COR-L47 (cell line): ENCODE results near the gene MTCL1.

Experiments used
- DNase-seq: peaks from one replicate; lab custom pipeline; 2025; lab: John Stamatoyannopoulos, UW

Gene MTCL1

DNA sequence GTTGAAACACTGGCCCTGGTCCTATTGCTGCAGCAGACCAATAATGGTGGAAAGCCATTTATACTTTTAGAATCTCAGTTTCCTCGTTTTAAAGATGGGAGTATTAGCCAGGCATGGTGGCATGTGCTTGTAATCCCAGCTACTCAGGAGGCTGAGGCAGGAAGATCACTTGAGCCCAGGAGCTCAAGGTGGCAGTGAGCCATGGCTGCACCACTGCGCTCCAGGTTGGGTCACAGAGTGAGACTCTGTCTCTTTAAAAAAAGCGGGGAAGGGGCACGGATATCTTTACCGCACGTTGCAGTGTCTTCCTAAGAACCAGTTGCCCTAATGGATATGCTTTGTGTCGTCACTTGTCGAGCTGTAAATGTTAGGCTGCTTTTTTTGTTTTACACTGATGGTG is 8.3 kb downstream of the MTCL1 start:
- DNase-seq = no peak

DNA sequence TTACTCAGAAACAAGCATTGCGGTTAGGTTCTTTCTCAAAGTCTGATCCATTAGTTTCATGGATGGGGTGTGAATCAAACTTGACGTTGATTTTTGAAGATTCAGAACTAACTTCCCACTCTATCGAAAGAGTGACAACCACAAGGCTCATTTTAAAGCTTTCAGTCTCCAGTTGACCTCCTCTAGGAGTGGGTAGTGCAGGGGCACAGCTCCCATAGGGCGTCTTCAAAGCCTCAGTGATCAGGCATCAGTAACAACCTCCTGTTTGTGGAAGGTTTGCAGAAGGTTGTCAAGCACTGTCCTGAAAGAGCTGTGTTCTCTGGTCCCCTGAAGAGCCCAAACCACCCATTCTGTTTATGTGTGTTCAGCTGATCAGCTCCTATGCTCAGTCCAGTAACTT is 10.2 kb downstream of the MTCL1 start:
- DNase-seq = no peak

DNA sequence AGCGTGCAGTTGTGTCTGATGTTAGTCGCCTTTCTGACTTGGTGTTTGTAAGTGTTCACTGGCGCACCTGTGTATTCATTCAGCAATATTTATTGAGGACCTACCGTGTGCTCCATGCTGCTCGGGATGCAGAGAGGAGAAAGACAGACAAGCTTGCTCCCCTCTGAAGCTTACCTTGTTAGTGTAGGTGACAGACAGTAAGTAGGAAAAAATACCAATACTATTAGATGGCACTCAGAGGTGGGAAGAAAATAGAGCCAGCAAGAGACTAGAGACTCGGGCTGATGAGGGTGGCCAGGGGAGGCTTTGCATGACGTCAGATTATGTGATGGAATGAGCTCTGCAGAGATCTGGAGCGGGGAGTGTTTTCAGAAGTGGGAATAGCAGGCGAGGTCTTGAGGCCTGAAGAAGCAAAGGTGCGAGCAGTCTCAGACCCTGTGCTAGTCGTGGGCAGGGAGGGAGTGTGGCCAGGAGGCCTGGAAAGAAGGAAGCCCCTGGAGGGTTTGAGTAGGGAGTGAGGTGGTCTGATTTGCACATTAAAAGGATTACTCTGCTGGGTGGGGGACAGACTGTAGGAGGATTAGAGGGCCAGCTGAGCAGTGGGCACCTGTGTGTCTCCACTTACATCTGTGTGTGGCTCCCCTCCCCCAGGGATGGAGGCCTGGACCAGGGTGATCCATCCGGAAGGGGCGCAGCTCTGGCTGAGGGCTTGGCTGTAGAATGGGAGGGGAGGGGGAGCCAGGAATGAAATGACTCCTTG is 11.8 kb downstream of the MTCL1 start:
- DNase-seq = no peak

DNA sequence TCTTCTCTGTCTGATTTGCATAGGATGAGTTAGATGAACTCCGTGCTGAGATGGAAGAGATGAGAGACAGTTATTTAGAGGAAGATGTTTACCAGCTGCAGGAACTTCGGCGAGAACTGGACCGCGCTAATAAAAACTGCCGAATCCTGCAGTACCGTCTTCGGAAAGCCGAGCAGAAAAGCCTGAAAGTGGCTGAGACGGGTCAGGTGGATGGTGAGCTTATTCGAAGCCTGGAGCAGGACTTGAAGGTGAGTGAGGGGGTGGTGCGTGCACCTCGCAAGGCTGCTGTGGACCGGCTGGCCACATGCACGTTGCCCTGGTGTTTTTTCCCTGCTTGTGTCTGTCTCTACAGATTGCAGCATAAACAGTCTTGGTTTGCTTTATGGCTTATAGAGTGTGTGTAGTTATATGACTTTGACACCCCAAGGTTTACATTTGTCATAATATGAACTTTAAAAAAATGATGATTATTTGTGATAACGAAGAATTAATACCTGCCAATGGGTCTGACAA is 13.1 kb downstream of the MTCL1 start:
- no peak for DNase-seq

DNA sequence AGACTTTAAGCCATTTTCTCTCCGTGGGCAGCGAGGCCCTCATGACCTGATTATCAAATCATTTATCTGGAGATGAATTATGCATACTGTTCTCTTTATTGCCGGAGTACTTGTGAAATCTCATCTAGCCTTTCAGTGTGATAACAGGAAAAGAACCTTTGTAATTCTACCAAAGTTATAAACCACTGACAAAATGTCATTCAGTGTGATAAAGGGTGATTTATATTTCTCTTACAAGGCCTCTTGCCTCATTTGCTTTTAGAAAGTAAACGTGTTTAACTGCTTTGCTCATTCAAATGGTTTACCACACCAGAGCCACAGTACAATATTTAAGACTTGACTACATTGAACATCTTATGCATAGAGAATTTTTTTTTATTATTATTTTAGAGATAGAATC is 13.8 kb downstream of the MTCL1 start:
- DNase-seq = no peak

DNA sequence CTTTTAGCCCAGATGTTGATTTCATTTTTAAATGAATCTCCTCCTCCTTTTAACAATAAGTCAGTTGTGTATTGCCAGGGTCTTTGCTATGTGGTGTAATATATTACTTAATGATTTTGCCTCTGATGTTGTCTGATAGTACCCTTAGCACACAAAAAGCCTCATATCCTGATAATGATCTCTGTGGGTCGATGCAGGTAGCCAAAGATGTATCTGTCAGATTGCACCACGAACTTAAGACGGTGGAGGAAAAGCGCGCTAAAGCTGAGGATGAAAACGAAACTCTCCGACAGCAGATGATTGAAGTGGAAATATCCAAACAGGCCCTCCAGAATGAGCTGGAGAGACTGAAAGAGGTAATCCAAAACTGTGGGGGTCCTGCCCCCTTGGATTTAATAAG is 14.8 kb downstream of the MTCL1 start:
- DNase-seq = no peak

DNA sequence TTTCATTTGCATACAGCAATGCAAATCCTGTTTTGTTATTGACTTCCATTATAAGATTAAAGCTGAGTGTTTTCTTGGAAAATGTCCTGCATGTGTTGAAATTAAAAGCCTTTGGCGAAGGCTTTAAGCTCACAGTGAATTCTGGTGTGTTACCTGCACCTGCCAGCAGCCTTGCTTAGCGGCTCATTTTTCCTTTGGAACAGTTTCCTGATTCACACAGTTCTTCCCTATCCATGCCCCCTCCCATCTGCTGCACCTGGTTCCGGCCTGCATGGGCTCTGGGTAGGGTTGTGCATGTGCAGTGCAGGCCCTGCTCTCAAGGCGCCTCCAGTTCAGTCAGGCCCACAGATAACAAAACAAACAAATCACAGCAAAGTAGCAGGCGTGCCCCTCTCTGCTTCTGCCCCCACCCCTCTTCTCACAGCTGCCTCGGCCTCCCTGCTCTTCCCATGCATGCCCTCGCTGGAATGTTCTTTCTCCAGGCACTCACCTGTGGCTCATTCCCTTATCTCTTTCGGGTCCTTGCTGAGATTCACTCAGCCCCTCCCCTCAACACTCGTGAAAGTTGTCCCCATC is 15.8 kb downstream of the MTCL1 start:
- no peak for DNase-seq

DNA sequence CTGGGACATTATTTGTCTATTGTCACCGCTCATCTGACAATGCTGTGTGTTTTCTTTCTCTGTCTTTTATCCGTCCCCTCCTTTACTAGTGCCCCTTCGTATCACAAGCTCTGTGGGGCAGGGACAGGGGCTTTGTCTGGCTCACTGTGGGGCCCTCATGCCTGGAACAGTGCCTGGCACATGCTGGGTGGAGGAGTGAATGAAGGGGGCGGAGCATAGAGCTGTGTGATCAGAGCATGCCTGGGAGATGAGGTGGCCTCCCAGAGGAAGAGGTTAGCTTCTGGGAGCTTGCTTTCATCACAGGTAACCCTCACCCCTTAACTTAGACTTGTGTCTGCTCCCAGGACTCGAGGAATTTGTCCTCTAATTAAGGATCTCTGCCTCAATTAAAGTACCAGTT is 16.4 kb downstream of the MTCL1 start:
- DNase-seq = no peak

DNA sequence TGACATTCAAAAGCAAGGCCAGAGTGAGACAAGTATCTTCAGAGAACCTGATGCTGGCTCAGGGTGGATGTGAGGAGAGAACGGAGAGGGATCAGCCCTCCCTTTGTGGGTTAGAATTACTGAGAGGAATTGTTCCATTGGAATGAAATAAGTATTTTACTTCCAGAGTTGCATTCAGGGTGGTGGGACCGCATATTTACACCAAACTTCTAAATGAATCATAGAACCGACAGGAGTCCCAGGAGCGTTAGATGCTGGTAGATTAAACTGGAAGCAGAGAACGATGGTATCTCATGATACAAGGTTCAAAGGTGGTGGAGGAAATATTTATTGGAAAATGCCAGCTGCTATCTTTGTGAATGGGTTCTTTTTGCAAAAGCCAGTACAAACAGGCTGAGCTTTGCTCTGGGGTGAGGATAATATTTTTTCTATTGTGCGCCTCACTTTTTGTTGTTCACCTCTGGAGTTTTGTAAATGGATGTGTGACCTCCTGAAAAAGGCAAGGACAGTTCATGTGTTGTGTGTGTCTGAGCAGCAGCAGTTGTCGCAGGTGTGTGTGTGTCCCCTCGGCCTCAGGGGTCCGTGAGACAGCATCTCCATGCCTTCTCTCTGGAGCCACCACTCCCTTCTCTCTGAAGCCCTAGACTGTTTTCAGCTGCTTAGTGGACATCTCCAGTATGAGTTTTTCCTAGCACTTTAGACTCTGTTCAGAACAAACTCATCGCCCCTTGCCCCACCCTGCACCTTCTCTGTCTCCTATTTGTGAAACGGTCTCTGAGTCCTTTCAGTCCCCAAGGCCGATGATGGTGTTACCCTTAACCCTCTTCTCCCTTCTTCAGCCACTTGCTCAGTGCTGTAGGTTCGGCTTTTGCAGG is 17.8 kb downstream of the MTCL1 start:
- DNase-seq = no peak

DNA sequence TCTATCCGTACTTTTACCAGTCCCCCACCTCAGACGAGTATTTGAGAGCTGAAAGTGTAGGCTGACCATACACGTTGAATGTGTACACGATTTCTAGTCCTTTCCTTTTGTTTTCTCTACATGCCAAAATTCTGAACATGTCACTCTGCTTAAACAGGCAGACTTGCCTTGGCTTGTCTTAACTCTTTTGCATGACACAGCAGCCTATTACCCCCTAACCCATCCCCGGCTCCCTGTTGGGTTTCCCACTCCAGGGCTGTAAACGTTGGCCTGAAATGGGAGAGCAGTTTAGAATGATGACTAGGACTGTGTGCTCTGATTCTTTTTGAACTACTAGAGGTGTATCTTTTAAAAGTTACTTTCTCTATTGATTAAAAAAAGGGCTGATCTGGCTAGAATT is 19.1 kb downstream of the MTCL1 start:
- DNase-seq = no peak

DNA sequence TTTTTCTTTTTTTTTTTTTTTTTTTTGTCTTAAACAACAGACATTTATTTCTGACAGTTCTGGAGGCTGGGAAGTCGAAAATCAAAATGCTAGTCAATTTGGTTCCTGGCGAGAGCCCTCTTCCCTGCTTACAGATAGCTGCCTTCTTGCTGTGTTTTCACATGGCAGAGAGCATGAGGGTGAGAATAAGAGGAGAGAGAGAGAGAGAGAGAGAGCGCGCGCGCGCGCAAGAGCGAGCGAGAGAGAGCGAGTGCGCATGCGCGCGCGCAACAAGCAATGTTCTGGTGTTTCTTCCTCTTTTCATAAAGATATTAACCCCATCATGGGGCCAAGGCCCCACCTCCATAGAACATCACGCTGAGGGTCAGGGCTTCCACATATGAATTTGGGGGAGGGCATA is 20.9 kb downstream of the MTCL1 start:
- DNase-seq = no peak

DNA sequence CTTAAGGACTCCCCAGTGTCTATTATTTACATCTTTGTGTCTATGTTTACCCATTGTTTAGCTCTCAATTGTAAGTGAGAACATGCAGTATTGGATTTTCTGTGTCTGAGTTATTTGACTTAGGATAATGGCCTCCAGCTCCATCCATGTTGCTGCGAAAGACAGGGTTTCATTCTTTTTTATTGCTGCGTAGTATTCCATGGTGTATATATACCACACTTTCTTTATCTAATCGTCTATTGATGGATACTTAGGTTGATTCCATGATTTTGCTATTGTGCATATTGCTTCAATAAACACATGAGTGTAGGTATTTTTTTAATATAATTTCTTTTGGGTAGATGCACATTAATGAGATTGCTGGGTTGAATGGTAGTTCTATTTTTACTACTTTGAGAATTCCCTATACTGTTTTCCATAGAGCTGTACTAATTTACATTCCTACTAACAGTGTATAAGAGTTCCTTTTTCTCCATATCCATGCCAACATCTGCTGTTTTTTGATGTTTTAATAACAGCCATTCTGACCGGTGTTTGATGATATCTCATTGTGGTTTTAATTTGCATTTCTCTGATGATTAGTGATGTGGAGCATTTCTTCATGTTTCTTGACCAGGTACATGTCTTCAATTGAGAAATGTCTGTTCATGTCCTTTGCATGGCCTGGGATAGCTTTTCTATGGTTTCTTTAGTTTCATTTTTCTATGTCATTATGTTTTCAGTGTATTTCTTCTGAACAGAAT is 21.8 kb downstream of the MTCL1 start:
- DNase-seq = no peak

DNA sequence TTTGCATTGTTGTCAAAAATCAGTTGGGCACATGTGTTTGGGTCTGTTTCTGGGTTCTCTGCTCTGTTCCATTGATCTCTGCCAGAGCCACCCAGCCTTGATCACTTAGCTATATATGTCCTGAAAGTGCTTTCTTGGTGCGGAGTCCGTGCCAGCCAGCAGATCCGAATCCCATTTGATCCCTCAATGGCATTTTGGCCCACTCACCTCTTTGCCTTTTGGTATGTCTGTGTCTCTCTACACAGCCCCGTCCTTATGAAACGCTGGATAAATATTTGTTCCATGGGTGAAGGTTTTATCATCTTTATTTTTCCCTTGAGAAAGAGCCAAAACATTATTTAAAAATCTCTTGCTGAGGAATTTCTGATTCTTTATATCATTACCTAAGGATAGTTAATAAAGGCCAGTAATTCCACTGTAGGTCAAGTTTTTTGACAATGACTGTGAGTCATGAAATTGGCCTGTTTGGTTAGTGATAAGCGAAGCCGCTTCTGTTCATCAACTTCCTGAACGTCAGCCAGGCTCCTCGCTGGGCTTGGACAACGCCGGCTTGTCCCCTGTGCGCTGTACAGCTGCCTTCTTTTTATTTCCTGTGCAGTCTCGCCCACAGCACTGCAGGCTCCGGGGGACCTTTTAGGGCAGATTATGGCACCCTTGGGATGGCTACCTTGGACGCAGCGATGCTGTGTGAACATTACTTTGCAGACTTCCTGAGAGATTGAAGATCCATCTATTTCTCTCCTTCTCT is 24.9 kb downstream of the MTCL1 start:
- DNase-seq = peak; percentile 52

DNA sequence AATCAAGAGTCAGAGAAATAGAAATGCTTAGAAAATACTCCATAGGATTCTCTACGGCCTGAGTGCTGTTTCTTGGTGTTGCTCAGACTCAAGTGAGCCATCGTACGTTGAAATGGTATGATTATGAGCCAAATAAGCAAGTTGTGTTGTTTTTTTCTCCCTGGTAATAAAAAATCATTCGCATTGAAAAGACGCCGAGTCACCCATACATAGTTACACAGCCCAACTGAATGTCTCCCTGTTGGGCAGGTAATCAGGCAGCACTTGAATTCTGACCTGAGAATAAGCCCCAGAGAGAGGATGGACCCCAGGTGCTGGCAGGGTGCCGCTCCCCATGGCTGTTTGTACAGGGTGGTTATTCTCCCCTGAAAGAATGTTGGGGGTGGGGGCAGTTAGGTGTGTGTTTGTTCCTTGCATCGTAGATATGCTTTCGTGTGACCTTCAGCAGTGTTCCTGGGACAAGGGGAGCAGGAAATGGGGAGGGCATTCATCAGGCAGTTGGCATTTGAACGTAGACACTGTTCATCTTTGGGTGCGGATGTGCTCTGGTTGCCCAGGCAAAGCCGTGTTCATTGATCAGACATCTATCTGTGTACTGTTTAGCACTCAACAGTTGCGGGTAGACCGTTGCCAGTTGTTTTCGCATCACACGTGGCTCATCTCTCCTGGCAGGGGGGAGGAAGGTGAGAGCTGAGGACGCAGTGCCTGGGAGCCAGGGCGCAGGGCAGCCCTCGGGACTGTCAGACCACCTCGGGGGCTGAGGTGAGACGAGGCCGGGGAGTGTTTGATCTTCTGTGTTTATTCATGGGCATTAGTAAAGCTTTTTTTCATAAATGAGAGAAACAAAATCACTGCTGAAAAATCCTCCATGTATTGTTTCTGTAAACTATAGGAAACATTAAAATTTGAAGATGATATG is 27.3 kb downstream of the MTCL1 start:
- no peak for DNase-seq

DNA sequence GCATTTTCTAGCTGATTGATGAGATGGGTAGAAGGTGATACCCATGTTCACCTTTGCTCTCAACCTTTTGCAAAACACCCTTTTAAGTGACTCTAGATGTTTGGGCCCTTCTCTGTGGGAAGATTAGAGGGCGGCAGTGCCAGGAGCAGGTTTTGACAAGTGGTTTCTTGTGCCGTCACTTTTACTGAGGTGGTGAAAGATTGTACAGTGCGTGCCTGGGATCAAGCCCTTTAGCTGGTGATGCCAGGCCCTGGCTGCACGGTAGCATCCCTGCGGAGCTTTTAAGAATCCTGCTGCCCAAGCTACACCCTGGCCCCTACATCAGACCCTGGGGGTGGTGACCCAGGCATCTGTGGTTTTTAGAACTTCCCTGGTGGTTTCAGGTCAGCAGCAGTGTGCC is 29.1 kb downstream of the MTCL1 start:
- DNase-seq = no peak

DNA sequence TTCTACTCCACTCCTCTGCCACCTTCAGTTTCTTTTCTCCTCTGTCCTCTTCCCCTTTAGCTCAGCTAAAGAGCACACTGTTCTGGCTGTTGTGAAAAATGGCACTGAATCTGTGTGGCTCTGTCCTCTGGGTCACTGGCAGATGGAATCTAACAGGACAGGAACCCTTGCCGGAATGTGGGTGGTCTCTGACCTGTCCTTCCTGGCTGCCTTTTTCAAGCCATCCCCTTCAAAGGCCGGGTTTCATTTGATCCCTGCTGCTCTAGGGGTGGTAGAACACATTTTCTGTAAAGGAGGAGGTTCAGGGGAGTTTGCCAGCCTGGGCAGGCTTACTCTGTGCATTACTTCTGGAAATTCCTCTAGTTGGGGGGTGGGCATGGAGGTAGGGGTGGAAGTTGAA is 29.9 kb downstream of the MTCL1 start:
- no peak for DNase-seq

DNA sequence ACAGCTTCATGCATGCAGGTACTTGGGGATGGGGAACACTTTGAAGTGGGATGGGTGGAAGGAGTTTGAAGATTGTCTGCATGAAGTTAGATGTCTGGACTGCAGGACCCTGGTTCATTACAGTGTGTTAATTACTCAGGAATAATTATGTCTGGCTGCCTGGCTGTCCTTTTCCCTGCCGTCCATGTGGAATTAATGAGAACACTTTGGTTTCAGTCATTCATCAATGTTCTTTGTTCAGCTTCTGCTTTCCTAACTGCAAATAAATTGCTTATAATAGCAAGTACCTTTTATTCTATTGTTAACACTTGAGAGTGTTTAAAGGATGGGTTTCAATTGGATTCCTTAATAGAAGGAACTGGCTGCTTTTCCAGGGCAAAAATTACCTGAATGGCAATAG is 35.8 kb downstream of the MTCL1 start:
- peak; percentile 37 for DNase-seq

DNA sequence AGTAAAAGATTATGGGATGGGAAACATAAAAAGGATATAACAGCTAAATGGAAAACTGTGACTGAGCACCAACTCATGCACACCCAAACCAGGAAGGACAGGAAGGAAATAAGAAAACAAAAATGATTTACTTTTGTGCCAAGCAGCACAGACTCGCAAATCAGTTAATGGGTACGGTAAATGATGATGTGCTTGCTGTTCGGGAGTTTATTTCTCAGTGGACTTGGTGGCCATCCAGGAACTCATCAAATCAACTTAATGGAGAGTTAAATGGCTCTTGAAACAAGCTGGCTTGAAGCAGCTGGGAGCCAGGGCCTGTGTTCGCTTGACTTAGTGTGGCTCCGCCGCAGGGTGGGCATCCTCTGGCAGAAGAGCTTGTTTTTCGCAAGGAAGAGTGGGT is 36.2 kb downstream of the MTCL1 start:
- peak; percentile 35 for DNase-seq

DNA sequence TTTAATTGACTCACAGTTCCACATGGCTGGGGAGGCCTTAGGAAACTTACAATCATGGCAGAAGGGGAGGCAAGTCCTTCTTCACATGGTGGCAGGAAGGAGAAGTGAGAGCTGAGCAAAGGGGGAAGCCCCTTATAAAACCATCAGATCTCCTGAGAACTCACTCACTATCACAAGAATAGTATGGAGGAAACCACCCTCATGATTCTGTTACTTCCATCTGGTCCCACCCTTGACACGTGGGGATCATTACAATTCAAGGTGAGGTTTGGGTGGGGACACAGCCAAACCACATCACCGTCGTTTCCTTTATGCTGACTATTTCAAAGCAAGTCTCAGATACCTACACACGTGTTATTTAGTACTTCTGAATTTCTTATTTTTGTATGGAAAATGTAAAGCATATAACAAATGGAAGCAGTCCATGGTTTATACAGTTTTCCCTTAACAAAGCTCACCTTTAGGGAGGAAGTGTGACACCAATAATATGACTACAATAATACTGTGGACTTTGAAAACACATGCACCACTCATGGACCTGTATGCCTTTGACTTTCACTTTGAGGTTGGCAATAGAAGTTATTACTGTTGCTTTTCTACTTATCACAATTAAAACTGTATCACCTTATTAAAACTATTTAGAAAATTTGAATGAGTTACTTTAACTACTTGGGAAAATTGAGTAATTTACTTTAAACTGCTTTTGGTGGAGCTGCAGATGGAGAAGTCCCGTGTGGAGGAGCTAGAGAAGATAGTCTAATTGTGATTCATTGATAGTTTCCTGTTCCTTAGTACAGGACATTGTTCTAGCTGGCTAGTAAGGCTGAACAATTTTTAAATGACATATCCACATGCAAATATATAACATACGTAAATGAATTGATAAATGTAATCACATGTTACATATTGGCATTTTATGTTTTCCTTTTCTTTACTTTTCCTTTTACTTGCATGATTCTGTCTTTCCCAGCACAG is 37.3 kb downstream of the MTCL1 start:
- DNase-seq = no peak
